ENCODE results near the gene GRIN2C. TPM values are rescaled to one million over a fixed set of nuclear protein-coding genes. Genes with fewer than 3 reads are reported as not detected.

The GRIN2C gene
- total RNA-seq, 1 experiment from 2014 or later, result not detected

DNA sequence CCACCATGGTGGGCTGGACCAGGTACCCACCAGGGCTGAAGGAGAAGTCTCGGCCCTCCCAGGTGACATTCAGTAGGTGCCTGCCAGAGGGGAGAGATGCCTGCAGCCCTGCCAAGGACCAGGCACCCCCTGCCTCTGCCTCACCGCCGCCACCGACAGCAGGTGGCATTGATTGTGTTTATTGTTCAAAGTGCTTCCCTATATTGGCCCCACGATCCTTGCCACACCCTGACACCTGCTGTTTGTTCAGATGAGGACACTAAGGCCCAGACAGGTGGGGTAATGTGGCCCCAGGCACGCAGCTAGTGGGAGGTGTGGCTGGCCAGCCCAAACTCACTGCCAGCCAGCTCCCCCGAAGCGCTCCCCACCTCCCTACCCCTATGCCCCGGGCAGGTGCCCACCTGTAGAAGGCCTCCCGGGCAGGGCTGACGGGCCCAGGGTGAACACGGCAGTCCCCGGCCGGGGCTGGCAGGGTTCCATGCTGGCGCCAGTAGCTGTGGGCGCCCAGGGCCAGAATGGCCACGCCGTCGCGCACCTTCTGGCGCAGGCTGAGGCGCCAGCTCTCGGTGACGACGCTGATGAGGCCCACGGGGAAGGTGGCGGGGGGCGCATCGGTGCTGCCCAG lies 8.0 kb downstream of the GRIN2C start:
- DNase-seq (ENCODE audit: extremely low read depth, low read depth), result no peak

DNA sequence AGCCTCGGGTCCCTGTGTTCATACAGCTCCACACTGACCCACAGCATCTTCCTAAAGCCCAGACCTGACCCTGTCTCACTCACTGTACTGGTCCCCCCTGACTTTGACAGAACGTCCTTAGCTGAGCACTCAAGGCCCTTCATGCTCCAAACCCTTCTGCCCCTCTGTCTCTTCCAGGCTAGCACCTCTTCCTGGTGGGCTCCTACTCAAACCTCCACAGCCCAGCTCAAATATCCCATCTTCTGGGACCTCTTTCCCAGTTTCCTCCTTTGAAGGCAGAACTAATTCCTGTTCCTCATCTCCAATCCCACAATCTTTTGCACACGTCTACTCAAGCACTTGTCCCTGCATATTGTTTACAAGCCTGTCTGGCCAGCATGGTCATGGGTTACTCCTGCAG lies 8.8 kb downstream of the GRIN2C start:
- no peak for DNase-seq (ENCODE audit: extremely low read depth, low read depth)

DNA sequence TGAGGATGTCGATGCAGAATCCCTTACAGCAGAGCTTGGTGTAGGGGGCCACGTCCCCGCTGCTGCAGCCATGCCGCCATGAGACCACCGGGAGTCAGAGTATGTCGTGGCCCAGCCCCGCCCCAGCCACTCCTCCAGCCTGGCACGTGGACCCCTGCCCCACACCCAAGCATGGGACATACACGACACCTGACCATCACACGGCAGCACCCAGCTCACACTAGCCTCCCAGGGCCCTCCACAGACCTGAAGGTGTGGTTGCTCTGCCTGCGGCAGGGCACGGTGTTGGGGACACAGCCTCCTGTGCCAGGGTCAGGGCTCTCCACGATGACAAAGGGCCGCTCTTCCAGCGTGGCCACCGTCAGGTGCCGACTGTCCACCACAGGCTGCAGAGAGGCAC lies 9.4 kb downstream of the GRIN2C start:
- DNase-seq (ENCODE audit: extremely low read depth, low read depth), result no peak

DNA sequence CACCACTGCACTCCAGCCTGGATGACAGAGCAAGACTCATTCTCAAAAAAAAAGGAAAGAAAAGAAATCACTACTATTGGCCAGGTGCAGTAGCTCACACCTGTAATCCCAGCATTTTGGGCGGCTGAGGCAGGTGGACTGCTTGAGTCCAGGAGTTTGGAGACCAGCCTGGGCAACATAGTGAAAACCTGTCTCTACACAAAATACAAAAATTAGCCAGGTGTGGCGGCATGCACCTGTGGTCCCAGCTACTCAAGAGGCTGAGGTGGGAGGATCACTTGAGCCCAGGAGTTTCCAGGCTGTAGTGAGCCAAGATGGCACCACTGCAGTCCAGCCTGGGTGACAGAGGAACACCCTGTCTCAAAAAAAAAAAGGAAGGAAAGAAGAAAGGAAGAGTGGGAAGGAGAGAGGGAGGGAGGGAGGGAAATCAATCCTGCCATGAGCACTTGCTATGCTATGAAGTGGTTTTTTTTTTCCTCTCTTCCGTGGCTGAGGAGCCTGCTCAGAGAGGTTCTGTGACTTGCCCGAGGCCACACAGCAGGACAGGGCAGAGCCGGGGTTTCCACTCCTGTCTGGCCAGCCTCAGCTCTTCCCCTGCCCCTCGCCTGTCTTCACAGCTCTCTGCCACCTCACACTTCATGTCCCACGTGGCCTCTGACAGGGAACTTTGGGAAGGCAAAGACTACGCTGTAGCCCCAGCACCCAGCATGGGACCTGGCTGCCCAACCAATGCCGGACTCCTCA lies 10.9 kb downstream of the GRIN2C start:
- DNase-seq (ENCODE audit: extremely low read depth, low read depth), result no peak

DNA sequence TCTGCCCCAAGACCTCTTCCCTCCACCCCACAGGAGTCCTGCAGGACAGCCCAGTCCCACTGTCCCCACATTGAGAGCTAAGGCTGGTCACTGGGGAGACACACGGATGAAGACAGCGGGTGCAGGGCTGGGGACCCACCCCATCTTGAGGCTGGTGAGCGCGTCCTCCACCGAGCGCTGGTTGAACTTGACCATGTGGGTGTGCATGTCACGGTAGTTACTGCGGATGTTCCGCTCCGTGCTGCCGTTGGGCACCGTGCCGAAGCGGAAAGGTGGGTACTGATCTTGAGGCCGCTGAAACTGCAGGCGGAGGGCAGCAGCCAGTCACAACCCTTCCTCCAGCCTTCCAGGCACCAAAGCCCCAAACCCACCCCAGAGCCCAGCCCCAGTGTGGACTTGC lies 13.1 kb downstream of the GRIN2C start:
- DNase-seq (ENCODE audit: extremely low read depth, low read depth), result no peak

DNA sequence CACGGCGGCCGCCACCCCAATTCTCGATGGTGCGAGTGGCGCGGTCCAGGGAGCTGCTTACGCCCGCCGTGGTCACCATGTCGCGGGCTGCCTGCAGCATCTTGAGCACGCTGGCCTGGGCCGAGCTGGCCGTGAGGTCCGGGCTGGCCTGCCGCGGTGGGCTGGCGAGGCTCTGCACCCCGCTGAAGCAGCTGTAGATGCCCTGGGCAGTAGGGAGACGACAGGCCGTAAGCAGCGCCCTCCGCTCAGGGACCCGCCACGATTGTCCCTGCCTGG lies 16.4 kb downstream of the GRIN2C start:
- DNase-seq (ENCODE audit: extremely low read depth, low read depth), result no peak

DNA sequence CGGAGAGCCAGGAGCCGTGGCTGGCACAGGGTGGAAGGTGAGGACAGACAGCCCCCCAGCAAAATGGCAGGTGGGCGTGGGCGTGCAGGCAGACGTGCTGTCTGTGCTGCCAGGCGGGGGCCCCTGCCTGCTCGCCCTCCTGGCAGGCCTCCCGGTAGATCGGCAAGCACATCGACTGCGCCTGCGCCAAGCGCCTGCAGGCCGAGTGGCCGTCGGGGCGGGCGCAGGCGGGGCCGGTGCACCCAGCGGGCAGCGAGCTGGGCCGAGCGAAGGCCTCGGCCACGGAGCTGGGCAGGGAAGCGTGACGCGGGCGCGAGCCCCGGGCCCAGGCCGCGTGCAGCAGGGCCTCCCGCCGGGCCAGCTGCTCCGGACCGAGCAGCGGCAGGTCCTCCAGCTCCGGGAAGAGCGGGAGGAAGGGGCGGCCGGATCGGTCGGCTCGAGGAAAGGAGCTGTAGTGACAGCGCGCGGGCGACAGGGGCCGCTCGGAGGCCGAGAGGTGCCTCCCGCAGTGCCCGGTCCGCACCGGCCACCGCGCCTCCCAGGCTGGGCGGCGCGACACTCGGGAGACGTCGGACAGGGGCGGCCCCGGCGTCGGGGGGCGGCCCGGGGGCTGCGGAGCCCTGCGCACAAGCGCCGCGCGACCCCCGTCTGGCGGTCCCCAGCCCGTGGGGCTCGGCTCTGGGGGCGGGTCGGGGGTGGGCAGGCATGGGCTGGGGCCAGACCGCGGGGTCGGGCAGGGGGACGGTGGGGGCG lies 16.9 kb downstream of the GRIN2C start:
- peak; percentile 71 for DNase-seq (ENCODE audit: extremely low read depth, low read depth)

DNA sequence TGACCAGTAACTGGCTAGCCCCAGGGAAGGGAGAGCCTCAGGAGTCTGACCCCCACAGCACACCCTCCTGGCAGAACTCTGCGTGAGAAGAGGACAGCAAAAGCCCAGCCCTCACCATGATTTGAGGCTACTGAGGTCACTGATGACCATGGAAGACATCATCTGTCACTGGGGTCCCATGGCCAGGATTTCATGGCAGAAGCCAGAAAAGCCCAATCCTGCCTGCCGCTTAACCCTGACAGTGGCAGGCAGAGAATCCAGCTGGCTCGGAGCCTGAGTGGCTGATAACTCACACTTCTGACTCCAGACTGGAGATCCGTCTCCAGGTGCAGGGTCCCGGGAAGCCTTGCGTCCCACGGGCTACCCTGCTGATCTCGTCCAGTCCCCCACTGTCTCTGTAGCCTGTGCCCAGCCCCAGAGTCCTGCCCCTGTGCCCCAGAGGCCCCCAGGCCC lies 17.5 kb downstream of the GRIN2C start:
- no peak for DNase-seq (ENCODE audit: extremely low read depth, low read depth)

DNA sequence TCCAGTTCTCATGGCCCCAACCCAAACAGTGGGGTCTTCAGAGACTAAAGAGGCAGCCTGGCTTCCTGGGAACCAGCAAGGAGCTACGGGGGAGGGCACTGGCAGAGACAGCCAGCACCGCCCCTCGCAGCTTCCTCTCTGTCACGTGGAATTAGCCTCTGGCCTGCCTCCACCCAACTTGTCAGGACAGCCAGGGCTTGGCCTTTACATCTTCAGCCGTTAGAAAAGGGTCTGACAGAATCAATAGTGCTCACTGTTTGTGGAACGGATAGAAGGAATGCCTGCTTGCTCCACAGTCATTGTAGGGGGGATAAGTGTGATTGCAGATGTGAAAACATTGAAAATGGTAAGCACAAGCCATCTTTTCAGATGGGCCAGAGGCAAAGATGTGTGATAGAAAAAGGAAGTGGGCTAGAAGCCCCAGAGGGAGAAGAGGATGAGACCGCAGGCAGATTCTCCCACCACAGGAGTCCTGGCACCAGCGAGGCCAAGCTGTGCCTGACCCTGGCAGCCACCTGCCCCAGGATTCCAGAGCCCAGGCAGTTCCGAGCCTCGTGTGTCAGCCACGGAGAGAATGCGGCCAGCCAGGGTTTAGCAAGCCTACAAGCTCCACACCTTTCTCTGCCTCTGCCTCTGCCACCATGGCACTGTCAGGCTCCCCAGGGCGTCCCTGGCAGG lies 18.6 kb downstream of the GRIN2C start:
- DNase-seq (ENCODE audit: extremely low read depth, low read depth), result no peak

DNA sequence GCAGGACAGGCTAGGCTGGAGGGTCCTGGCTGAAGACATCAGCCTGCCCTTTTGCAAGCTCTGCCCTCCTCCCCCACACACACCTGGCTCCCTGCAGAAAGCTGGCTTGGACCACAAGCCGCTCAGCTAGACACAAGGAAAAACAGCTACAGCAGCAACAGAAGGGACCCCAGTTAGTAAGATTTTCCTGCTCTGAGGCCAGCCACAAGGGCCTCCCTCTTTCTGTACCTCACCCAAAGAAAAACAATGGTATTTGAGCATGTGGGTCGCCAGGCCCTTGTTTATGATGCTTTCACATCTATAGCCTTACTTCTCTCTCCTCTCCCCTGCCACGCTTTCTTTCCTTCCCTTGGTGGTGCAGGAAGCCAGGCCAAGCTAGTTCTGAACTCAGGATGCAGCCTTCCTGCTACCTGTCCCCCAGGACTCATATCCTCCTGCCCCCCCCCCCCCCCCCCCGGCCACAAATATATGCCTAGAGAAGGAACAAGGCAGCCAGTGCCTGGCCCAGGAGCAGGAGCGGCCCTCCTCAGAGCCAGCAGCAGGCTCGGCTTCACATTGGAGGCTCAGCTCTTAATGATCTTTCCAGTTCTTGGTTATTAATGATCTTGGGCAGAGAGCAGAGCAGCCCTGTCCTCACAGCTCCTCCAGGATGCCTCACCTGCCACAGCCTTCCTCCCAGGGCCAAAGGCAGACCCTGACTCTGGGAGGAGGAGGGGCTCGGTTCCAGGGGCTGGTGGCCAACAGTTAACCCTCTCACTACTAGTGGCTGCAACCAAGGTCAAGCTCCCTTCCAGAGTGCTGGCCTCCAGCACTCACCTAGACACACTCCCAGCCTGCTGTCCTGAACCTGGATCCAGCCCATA lies 19.5 kb downstream of the GRIN2C start:
- no peak for DNase-seq (ENCODE audit: extremely low read depth, low read depth)

DNA sequence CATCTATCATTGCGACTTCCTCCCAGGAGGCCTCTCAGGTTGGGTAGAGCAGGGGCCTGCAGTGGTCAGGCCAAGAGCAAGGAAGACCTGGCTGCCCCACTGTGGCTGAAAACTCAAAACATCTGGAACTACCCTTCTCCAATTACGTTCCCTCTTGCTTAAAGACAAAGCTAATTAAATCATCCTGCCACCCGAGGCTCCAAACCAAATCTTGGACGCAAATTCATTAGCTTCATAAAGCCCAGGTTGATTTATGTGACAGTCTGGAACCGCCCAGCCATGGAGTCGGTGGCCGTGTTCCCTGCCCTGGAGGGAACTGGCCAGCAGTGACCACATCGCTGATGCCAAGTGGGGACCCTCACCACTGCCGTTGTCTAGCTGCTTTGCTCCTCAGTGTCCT lies 21.4 kb downstream of the GRIN2C start:
- DNase-seq (ENCODE audit: extremely low read depth, low read depth), result no peak

DNA sequence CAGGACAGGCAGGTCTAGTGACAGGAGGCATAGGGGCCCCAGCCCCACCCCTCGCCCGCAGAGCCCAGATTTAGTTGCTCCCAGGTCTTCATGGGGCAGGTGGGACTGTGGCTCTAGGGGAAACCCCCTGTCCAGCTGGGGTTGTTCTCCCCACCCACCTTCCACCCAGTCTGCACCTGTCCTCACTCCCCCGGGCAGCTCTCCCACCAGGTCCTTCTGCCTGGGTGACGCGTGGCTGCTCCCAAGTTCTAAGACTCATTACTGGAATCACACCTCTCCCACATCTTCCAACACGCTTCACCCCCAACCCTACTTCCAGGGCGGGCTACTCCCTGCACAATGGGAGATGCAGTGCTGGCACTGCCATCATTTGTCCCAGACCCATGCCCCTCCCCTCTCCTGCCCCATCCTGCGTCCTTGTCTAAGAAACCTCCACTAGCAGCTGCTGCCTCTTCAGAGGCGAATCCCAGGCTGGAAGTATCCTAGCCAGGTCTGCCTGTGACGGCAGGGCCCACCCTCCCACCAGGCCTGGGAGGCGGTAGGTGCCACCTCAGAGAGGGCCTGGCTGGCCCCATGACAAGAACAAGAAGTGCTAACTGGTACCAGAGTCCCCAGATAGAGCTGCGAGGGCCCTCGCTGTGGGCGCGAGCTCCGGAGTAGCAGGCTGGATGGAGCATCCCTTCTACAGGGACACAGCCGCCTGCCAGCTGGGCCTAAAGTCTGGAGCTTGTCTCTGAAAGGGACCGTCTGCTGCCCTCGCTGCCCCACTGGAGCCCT lies 22.8 kb downstream of the GRIN2C start:
- no peak for DNase-seq (ENCODE audit: extremely low read depth, low read depth)

DNA sequence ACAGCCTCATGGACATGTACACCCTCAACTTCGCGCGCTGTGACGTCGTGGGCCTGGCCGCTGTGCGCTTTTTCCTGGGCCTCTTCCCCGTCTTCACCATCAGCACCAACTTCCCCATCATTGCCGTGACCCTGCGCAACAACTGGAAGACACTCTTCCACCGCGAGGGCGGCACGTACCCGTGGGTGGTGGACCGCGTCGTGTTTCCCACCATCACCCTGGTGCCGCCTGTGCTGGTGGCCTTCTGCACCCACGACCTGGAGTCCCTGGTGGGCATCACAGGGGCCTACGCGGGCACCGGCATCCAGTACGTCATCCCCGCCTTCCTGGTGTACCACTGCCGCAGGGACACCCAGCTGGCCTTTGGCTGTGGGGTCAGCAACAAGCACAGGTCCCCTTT lies 23.5 kb downstream of the GRIN2C start:
- DNase-seq (ENCODE audit: extremely low read depth, low read depth), result no peak

DNA sequence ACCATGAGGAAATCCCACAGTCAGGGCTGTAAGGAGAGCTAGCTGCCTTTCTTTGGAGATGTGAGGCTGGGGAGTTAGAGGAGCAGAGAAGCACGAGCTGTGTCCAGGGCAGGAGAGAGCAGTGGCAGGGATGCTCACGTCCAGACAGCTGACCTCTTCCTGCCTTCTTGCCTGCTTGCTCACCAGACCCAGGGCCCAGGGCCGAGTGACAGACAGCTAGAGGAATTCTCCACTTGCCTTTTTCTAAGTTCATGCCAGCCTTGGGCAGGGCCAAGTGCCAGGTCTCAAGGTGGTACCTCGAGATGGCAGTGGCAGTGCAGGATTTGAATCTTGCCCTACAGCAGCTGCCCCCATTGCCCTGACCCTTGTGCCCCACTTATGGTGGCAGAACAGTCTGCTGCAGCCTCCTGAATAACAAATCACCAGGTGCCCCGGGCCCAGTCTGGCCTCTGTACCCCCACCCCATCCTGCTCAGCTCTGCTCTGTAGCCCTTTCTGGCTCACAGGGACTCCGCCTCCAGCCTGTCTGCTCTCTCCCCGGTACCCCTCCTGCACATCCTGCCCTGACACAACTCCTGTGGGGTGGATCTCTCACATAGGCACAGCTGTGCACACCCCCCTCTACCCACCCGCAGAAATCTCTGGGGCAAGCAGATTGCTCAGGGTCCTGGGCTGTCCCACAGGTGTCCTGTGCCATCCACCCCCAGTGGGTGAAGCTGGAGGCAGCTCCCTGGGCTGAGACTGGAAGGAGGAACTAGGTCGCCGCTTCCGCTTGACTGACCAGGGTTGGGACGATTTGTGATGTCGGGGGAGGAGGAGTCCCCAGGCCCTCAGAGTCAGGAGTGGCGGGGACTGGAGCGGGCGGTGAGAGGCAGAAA lies 25.9 kb downstream of the GRIN2C start:
- no peak for DNase-seq (ENCODE audit: extremely low read depth, low read depth)

DNA sequence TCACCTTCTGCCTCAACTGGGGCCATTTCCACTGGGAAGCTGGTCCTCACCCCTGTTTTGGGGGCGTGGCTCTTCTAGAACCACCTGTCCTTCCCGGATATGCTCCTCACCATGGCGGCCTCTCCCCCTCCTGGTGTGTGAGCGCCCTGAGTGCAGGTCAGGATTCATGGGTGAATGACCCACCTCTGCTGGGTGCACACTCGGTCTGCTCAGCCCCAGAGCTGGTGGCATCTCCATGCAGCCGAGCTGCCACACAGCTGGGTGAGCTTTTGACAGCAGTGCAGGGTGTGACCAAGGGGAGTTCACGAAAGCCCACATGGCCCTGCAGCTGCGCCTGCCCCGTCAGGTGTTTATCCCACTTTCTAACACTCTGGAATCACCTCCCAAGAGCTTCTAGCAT lies 27.3 kb downstream of the GRIN2C start:
- no peak for DNase-seq (ENCODE audit: extremely low read depth, low read depth)

DNA sequence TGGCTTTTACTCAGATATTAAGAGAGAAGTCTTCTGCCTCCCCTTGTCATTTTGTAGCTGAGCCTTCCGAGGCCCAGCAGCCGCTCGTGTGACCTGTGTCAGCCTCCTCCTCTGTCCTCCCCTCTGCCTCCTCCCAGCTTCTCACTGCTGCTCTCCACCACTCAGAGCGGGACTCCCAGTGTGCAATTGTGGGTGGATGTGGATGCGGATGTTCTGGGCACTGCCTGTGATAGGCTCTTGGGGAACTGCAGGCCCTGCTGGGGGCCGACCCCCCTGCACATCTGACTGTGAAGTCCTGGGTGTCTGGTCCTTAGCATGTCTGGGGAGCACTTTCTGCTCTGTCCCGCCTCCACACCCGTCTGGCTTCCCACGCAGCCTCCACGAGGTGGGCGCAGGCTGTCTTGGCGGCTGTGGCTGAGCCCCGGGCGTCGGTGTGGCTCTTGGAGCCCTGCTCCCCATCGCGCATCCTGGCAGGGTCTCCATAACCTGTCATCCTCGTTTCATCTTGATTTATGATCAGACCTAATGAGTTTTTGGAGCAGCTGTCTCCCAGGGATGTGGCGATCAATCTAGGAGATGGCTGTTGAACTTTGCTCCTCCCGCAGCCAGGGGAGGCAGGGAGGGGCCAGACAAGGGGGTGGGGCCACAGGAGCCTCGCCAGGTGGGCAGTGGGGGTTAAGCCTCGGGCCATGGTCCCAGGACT lies 28.1 kb downstream of the GRIN2C start:
- DNase-seq (ENCODE audit: extremely low read depth, low read depth), result no peak

DNA sequence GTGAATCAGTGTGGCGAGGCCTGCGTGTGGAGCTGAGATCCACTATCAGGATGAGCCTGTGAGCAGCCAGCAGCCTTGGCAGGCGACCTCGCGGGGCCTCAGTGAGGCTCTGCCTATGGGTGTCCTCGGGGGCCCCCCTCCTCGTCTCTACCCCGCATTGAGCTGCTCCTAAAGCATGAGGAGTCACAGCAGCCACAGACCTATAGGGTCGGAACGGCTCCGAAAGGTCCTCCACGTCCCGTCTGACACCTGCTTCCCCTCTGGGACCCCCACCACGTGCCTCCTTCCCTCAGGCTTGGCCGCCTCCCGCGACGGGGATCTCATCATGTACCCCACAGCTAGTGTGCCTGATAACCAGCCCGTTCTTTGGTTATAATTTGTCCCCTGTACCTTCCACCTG lies 28.8 kb downstream of the GRIN2C start:
- no peak for DNase-seq (ENCODE audit: extremely low read depth, low read depth)

DNA sequence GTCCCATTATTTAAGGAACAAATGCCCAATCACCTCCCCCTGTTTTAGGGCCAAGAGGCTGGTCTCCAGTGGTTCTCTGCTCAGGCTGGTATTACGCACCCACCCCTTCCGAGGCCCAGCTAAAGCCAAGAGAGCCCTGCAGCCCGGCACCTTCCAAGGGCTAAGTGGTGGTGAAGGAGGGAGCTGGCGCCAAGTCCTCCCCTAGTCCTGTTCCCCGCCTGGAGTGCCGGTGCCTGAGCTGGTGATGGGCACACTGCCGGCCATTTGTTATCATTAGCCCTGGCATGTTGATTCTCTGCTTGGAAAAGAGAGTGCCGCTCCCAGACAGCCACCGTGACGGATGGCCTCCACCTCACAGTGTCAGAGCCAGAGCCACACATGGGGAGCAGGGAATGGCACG lies 31.9 kb downstream of the GRIN2C start:
- no peak for DNase-seq (ENCODE audit: extremely low read depth, low read depth)

Data from NCI-H460 (cell line).